SK-MEL-5 (cell line): ENCODE data around the gene WDFY2. TPM values are rescaled to one million over a fixed set of nuclear protein-coding genes. Genes with fewer than 3 reads are reported as not detected.

Experiments used
- DNase-seq: peaks from one replicate; pipeline ENCODE4 v3.0.0-alpha.2; 2016; ENCODE audit warnings: low read depth, low spot score
- in situ Hi-C: cut with HindIII; loops from 2 replicates; pipeline ENCODE4 v1.10.0; 2016; ENCODE audit warnings: low sequenced_read_pairs, high pct_unique_total_duplicates, low pct_unique_long_range_greater_than_20kb
- total RNA-seq: library from RNA; depleted of rRNA; stranded (reverse); fragments of >200 nt; shearing (Covaris generic); gene quantifications from 2 replicates; pipeline ENCODE4 v1.2.3, GENCODE V29; 2014

Gene WDFY2
- total RNA-seq, 1 experiment from 2014 or later: 1.9 TPM

- no peak for DNase-seq
- in situ Hi-C loops: no loop called here
Observed at GRCh38 chr13:51782026-51782710, 197.9 kb downstream of the WDFY2 start.

DNA sequence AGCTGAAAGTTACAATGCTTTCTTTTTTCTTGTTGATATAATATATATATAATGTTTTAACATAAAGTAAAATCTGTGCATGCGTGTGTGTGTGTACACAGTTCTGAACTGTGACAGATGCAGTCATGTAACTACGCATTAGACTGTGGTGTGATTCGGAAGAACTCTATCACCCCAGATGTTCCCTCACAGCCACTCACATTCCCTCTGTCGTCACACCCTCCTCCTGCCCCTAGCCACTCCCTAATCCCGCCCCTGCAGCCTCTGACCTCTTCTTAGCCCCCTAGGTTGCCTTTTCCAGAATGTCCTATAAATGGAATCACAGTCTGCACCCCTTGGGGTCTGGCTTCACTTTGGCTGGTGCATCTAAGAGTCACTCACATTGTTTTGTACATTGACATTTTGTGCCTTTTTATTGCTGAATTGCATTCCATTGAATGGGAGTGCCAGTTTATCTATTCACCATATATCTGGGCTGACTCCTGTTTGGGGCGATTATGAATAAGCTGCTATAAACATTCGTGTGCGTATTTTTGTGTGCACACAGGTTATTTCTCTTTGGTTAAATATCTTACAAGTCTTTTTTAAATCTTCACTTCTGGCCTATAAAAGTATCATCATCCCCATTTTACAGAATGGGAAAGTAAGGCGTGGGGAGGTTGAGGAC is 199.3 kb downstream of the WDFY2 start:
- DNase-seq: no peak
- in situ Hi-C loops: no loop called here

DNA sequence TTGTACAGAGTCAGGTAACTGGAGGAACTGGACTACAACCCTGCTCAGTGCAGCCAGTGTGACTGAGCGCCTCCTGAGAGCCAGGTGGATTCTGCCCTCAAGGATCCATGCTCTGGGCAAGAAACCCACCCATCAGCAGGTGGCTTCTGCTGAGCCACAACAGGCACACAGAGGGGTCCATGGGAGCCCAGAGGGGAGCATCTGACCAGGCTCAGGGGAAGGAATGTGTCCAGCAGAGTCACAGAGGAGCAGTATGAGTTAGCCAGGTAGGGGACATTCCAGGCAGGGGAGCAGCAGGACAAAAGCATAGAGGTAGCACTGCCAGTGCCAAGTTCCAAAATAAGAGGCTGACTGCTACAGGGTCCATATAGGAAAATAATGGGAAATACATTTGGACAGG is 199.8 kb downstream of the WDFY2 start:
- in situ Hi-C loops: no loop called here
- no peak for DNase-seq

- in situ Hi-C loops: no loop called here
- no peak for DNase-seq
Observed at GRCh38 chr13:51785712-51786424, 201.6 kb downstream of the WDFY2 start.

GRCh38 chr13:51786425-51787265 is 202.4 kb downstream of the WDFY2 start:
- in situ Hi-C loops: no loop called here
- no peak for DNase-seq

GRCh38 chr13:51793570-51794271 is 209.5 kb downstream of the WDFY2 start:
- in situ Hi-C loops: no loop called here
- DNase-seq: no peak

DNA sequence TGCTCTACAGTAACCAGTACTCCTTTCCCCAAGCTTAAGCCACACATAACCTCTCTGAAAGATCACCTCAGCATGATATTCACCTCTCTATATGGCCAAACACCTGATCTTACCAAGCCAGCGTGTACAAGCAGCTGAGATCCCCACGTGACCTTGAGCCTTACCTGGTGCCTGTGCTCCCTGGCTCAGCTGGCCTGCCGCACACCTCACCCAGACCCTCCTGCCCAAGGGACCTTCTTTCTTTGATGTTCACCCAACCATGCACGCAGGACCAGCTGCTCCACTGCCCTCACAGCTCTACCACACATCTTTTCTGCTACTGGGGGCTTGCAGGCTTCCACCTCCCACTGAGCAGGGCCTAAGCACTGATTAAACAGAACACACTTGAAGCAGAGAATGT is 210.7 kb downstream of the WDFY2 start:
- no peak for DNase-seq
- in situ Hi-C loops: no loop called here

DNA sequence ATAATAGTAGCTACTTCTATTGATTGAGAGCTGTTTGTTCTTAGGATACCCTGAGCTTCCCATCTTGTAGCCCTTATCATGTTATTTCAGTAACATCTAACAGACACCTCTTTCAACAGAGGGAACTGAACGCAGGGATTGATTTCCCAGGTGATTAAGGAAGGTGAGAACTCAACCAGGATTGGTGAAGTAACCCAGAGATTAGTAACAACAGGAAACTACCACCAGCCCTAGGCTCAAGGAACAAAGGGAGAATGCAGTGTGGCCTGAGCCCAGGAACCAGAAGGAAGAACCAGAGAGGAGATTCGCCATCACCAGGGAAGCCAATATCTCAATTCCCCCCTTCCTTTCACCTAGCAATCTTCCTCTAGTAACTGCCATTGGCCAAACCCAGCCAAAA is 211.2 kb downstream of the WDFY2 start:
- no peak for DNase-seq
- in situ Hi-C loops: no loop called here

GRCh38 chr13:51796546-51796945 is 212.3 kb downstream of the WDFY2 start:
- in situ Hi-C loops: no loop called here

DNA sequence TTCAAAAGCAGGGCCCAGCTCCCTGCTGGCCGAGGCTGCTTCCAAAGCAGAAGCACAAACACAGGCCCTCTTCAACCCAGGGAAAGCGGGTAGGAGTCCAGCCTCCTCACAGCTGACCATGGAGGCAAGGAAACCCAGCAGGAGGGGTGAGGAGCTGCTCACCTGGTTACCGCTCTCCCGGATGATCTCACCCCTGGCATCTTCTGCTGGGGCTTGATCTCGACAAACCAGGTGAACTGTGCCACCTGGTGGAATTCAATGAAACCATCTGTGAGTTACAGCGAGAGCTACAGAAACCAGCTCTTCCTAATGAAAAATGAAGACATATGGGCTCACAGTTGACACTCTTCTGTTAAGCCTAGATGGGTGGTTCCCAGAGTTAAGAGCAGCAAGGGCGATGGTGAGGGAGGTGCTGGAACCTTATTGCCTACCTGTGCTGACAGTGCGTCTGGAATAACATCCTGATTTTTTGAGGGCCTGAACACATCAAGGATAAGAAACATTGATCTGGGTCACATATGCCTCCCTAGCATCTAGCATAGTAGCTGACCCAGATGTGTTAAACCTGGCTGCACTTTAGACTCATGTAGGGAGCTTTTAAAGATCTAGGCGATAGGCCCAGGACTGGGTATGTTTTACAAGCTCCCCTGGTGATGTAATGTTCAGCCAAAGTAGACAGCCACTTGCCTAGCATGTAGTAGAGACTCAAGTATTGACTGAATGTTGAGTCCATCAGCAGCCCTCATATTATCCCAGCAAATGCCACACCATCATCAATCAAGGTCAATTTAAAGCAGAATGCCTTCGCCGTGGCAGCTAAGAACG is 213.6 kb downstream of the WDFY2 start:
- in situ Hi-C loops: no loop called here

More at GRCh38 chr13:51796546-51796945, 212.3 kb downstream of the WDFY2 start:
- DNase-seq: no peak

DNA sequence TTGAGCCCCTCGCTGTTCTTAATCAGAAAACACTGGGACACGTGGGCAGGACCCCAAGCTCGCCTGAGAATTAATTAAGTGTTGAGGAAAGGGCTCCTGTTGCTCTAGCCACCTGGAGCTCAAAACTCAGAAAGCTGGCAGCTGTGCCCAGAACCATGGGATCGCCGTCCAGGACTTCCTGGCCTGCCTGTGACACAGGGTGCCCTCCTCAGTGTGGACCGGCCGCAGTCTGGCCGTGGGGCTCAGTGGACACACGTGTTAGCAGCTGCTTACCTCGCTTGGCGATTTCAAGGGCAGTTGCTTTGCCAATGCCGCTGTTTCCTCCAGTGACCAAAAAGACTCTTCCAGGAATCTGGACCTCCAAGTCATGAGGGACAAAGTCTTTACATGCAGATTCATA is 215.0 kb downstream of the WDFY2 start:
- no peak for DNase-seq
- in situ Hi-C loops: no loop called here

More for the DNA sequence above, 213.6 kb downstream of the WDFY2 start:
- peak; percentile 57 for DNase-seq

DNA sequence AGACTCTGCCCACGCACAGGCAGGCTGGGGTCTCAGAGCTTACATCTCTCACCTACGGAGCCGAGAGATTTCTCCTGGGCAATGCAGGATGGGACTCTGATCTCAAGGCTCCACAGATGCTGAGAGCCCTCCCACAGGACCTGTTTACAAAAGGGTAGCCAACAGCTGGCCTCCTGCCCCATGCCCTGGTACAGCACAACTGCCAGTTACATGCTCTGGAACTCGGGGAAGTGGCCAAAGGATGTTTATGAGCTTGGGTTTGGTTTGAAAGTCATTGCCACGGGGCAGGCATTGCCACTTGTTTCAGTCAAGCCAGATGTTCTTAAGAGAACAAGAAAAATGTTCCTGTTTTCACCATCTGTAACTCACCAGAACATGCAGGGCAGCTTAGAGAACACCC is 216.2 kb downstream of the WDFY2 start:
- in situ Hi-C loops: no loop called here
- no peak for DNase-seq

GRCh38 chr13:51801631-51802099 is 217.4 kb downstream of the WDFY2 start:
- peak; percentile 27 for DNase-seq
- in situ Hi-C loops: no loop called here

- no peak for DNase-seq
- in situ Hi-C loops: no loop called here
Observed at GRCh38 chr13:51802631-51803418, 218.6 kb downstream of the WDFY2 start.

DNA sequence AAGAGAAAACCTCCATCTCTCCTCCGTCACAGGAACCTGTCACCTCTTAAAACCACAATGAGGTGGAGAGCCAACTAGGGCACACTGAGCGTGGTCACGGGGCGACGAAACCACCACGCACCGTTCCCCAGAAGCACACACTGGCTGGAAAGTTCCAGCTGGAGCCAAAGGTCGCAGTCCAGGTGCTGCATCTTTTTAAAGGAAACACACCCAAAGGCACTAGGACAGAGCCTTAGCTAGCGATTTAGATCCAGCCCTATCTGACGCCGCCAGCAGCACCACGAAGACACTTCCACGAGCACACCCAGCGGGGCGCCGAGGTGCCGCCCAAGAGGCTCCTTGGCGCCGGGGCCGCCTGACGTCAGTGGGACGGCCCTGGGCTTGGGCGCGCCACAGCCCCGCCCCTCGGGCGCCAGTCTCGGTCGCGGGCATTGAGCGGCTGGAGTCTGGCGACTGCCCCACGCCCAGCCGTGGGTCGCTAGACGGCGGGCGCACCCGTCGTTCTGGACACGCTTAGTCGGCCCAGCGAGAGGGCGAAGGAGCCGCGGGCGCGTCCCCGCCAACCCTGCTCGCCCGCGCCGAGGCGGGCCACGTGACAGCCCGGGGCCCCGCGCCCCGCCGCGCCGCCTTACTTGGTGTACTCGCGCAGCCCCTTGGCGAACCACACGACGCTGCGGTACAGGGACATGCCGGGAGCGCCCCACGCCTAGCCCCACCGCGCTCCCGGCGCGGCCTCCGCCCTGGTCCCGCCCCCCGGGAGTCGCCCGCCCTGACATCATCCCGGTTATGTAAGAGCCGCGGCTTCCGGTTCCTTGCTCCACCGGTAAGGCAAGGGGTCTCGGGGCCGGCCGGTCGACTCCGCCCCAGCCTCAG is 219.4 kb downstream of the WDFY2 start, which contains the start of gene DHRS12:
TSS of gene DHRS12 (minus strand) at position 742 of the 873 bp plus-strand sequence. CDS start 4,504 bp downstream, outside the sequence.
- DNase-seq: peak; percentile 81
- in situ Hi-C loops: no loop called here
